ENCODE results near the gene SPSB2. TPM values are rescaled to one million over a fixed set of nuclear protein-coding genes. Genes with fewer than 3 reads are reported as not detected.

SPSB2 gene
- total RNA-seq, 1 donor from 2014 or later, result 6.5 TPM

- Mint-ChIP-seq H3K4me1 (ENCODE audit: unreplicated experiment) (peaks cover 5% of the 10 kb centered on the region), H3K4me3 (no peak overlapping the region), H3K27ac (no peak overlapping the region), H3K27me3 (no peaks in the 10 kb centered on the region), H3K36me3 (peaks cover 41% of the 10 kb centered on the region), H3K9me3 (no peaks in the 10 kb centered on the region)
- DNase-seq (ENCODE audit: extremely low spot score, unreplicated experiment), result no peak
- TF ChIP-seq, protein P1, sequence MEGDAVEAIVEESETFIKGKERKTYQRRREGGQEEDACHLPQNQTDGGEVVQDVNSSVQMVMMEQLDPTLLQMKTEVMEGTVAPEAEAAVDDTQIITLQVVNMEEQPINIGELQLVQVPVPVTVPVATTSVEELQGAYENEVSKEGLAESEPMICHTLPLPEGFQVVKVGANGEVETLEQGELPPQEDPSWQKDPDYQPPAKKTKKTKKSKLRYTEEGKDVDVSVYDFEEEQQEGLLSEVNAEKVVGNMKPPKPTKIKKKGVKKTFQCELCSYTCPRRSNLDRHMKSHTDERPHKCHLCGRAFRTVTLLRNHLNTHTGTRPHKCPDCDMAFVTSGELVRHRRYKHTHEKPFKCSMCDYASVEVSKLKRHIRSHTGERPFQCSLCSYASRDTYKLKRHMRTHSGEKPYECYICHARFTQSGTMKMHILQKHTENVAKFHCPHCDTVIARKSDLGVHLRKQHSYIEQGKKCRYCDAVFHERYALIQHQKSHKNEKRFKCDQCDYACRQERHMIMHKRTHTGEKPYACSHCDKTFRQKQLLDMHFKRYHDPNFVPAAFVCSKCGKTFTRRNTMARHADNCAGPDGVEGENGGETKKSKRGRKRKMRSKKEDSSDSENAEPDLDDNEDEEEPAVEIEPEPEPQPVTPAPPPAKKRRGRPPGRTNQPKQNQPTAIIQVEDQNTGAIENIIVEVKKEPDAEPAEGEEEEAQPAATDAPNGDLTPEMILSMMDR (conservative IDR thresholded peaks at IDR 0.05), result no peak
These were observed 10.1 kb downstream of the SPSB2 start for GRCh38 chr12:6863033-6863432.

GRCh38 chr12:6861391-6861790 is 11.7 kb downstream of the SPSB2 start:
- peaks cover 48% of the 10 kb centered on the region for H3K36me3 Mint-ChIP-seq
- H3K4me1 Mint-ChIP-seq (ENCODE audit: unreplicated experiment), result peaks cover 1% of the 10 kb centered on the region
- no peaks in the 10 kb centered on the region for H3K9me3 Mint-ChIP-seq
- no peaks in the 10 kb centered on the region for H3K27me3 Mint-ChIP-seq
- H3K4me3 Mint-ChIP-seq, result no peak overlapping the region
- TF ChIP-seq, protein P1 (conservative IDR thresholded peaks at IDR 0.05), result no peak
- H3K27ac Mint-ChIP-seq, result no peak overlapping the region
- DNase-seq (ENCODE audit: extremely low spot score, unreplicated experiment), result no peak

- Mint-ChIP-seq H3K4me3 (no peak overlapping the region), H3K27ac (no peak overlapping the region)
These were observed 12.2 kb downstream of the SPSB2 start for GRCh38 chr12:6860942-6861341.

DNA sequence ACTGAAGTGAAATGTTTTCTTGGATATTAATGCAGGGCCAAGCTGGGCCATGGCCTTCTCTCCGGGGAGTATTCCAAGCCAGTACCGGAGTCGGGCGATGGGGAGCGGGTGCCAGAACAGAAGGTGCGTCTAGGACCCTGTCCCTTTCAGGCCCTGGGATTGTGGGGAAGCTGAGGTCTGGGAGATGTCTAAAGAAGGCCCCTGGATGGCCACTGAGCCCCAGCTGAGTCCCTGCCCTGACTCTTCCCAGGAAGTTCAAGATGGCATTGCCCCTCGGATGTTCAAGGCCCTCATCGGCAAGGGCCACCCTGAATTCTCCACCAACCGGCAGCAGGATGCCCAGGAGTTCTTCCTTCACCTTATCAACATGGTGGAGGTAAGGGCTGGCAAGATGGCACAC is 13.0 kb downstream of the SPSB2 start:
- TF ChIP-seq, protein P1 (conservative IDR thresholded peaks at IDR 0.05), result no peak
- no peak for DNase-seq (ENCODE audit: extremely low spot score, unreplicated experiment)
- Mint-ChIP-seq H3K9me3 (no peaks in the 10 kb centered on the region), H3K36me3 (peaks cover 45% of the 10 kb centered on the region), H3K4me1 (ENCODE audit: unreplicated experiment) (no peaks in the 10 kb centered on the region), H3K27me3 (no peaks in the 10 kb centered on the region), H3K4me3 (no peak overlapping the region), H3K27ac (no peak overlapping the region)

More at GRCh38 chr12:6860942-6861341, 12.2 kb downstream of the SPSB2 start:
- Mint-ChIP-seq H3K36me3 (peaks cover 48% of the 10 kb centered on the region), H3K9me3 (no peaks in the 10 kb centered on the region), H3K4me1 (ENCODE audit: unreplicated experiment) (no peaks in the 10 kb centered on the region), H3K27me3 (no peaks in the 10 kb centered on the region)
- TF ChIP-seq, protein P1 (conservative IDR thresholded peaks at IDR 0.05), result no peak
- DNase-seq (ENCODE audit: extremely low spot score, unreplicated experiment), result no peak

- Mint-ChIP-seq H3K4me1 (ENCODE audit: unreplicated experiment) (peaks cover 5% of the 10 kb centered on the region), H3K27me3 (no peaks in the 10 kb centered on the region), H3K36me3 (peaks cover 43% of the 10 kb centered on the region), H3K9me3 (no peaks in the 10 kb centered on the region), H3K4me3 (no peak overlapping the region), H3K27ac (no peak overlapping the region)
- TF ChIP-seq, protein P1 (conservative IDR thresholded peaks at IDR 0.05), result no peak
- DNase-seq (ENCODE audit: extremely low spot score, unreplicated experiment), result no peak
These were observed 14.3 kb downstream of the SPSB2 start for GRCh38 chr12:6858799-6859198.

DNA sequence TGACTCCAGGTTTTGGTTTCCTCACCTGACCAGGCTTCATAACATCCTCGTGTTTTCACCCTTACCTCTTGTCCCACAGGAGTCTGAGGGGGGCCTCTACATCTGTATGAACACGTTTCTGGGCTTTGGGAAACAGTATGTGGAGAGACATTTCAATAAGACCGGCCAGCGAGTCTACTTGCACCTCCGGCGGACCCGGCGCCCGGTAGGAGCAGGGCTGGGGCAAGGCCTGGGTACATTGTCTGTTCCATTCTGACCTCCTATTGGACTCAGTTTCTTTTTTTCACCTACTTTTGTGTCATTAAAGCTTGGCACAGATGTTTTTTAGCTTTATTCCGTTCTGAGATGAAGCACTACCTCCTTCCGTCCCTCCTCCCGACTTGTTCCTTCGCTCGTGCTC is 17.8 kb downstream of the SPSB2 start:
- TF ChIP-seq, protein P1 (conservative IDR thresholded peaks at IDR 0.05), result no peak
- H3K27me3 Mint-ChIP-seq, result peaks cover 2% of the 10 kb centered on the region
- H3K4me3 Mint-ChIP-seq, result no peak overlapping the region
- H3K27ac Mint-ChIP-seq, result peak overlapping the region; percentile 27
- no peak for DNase-seq (ENCODE audit: extremely low spot score, unreplicated experiment)
- H3K36me3 Mint-ChIP-seq, result peaks cover 27% of the 10 kb centered on the region
- no peaks in the 10 kb centered on the region for H3K9me3 Mint-ChIP-seq
- peaks cover 12% of the 10 kb centered on the region for H3K4me1 Mint-ChIP-seq (ENCODE audit: unreplicated experiment)

Data from type B pancreatic cell (in vitro differentiated cells).